SK-N-MC (cell line): Measurements from ENCODE around the gene HTR2B.

Experiments
- EZH2 ChIP-seq: fragments of 200-600 bp; sonication (generic); IDR thresholded peaks from one replicate; pipeline ENCODE4 v1.6.1; 2017; ENCODE audit warnings: antibody characterized with exemption
- FOXP2 ChIP-seq: optimal IDR thresholded peaks from 2 replicates; pipeline ENCODE3; 2011; ENCODE audit warnings: mild to moderate bottlenecking, moderate library complexity; ENCODE audit not compliant: insufficient read depth; ENCODE audit errors: extremely low read length, control extremely low read depth
- POLR2AphosphoS5 ChIP-seq: IDR thresholded peaks from 2 replicates; pipeline ENCODE4 v1.6.1; 2012; ENCODE audit warnings: mild to moderate bottlenecking, low read depth, low read length, borderline replicate concordance

- TF ChIP-seq EZH2 (no peak), FOXP2 (no peak), POLR2AphosphoS5 (no peak)
Measured at GRCh38 chr2:231065966-231066365, 58.9 kb downstream of the HTR2B start.
